Activated effector memory CD4-positive, alpha-beta T cell treated with Interleukin-2 at 50 U/mL for 16 hours (primary cell): ENCODE data around the gene ACTR6.
"Not testable (repeated sequence)": the region's sequence is repeated elsewhere in the genome, so short reads cannot be mapped to it uniquely, and the experiment has no call there.

ENCODE experiments used
- DNase-seq: peaks from one replicate; pipeline ENCODE4 v3.0.0-alpha.2; 2020

Gene ACTR6

GRCh38 chr12:100222173-100222572, 21.6 kb downstream of the ACTR6 start:
- DNase-seq = not testable (repeated sequence)

- DNase-seq = no peak
These were observed 24.9 kb downstream of the ACTR6 start for GRCh38 chr12:100225491-100225890.

- no peak for DNase-seq
These were observed 28.5 kb downstream of the ACTR6 start for GRCh38 chr12:100229036-100229635.

GRCh38 chr12:100229876-100230275, 29.3 kb downstream of the ACTR6 start:
- DNase-seq = no peak

GRCh38 chr12:100231873-100232272, 31.3 kb downstream of the ACTR6 start:
- DNase-seq = not testable (repeated sequence)

GRCh38 chr12:100234166-100234565, 33.6 kb downstream of the ACTR6 start:
- no peak for DNase-seq

- DNase-seq = no peak
These were observed 34.1 kb downstream of the ACTR6 start for GRCh38 chr12:100234591-100235304.

- no peak for DNase-seq
These were observed 38.2 kb downstream of the ACTR6 start for GRCh38 chr12:100238801-100239200.

GRCh38 chr12:100239589-100239988, 39.0 kb downstream of the ACTR6 start:
- no peak for DNase-seq

- DNase-seq = no peak
These were observed 42.5 kb downstream of the ACTR6 start for GRCh38 chr12:100243137-100243536.

- no peak for DNase-seq
These were observed 47.1 kb downstream of the ACTR6 start for GRCh38 chr12:100247765-100248164.

- no peak for DNase-seq
These were observed 48.3 kb downstream of the ACTR6 start for GRCh38 chr12:100248886-100249285.

- no peak for DNase-seq
These were observed 49.3 kb downstream of the ACTR6 start for GRCh38 chr12:100249941-100250340.

- DNase-seq = no peak
These were observed 51.3 kb downstream of the ACTR6 start for GRCh38 chr12:100251917-100252316.

- DNase-seq = no peak
These were observed 52.8 kb downstream of the ACTR6 start for GRCh38 chr12:100253437-100253836.

- DNase-seq = no peak
These were observed 54.3 kb downstream of the ACTR6 start for GRCh38 chr12:100254876-100255275.

GRCh38 chr12:100258127-100258526, 57.5 kb downstream of the ACTR6 start:
- no peak for DNase-seq

- DNase-seq = no peak
These were observed 62.5 kb downstream of the ACTR6 start for GRCh38 chr12:100263131-100263530.

- not testable (repeated sequence) for DNase-seq
These were observed 64.5 kb downstream of the ACTR6 start for GRCh38 chr12:100265107-100265506.

- no peak for DNase-seq
These were observed 65.3 kb downstream of the ACTR6 start for GRCh38 chr12:100265732-100266584.

GRCh38 chr12:100266585-100266834, 65.9 kb downstream of the ACTR6 start:
- DNase-seq = no peak

- peak; percentile 88 for DNase-seq
These were observed 66.4 kb downstream of the ACTR6 start, which contains the start of the genes DEPDC4 and SCYL2 for GRCh38 chr12:100266835-100267602. DEPDC4 (minus strand) TSS chr12:100267079; CDS start chr12:100267076, 3 bp downstream. SCYL2 (plus strand) TSS chr12:100267177; CDS start chr12:100282971, 15,794 bp downstream.
